Measurements from ENCODE around the gene CTBP2. TPM values are rescaled to one million over a fixed set of nuclear protein-coding genes. Genes with fewer than 3 reads are reported as not detected.
A peak's percentile ranks its signal among the peaks of the same experiment; 100 is the strongest.

The CTBP2 gene
- total and polyA plus RNA-seq, 8 donors = 21.4 to 60.8 (median 31.1) TPM

- H3K27ac ChIP-seq = no peak overlapping the region
Observed at GRCh38 chr10:125080296-125080695, 80.1 kb downstream of the CTBP2 start.

GRCh38 chr10:125079091-125079600, 81.2 kb downstream of the CTBP2 start:
- WGBS, 2 donors = 68 to 79% methylated on average over 14 of the region's 14 CpGs
- H3K36me3 ChIP-seq = peaks cover 0 to 6% (median 0%) of the 10 kb centered on the region in 3 donors
- peak in 2 of 6 donors; percentile 51 to 52 for DNase-seq
- intact Hi-C loops (cut with DNase I) = no loop called here
- H3K27me3 ChIP-seq = no peaks in the 10 kb centered on the region
- TF ChIP-seq, protein P1, sequence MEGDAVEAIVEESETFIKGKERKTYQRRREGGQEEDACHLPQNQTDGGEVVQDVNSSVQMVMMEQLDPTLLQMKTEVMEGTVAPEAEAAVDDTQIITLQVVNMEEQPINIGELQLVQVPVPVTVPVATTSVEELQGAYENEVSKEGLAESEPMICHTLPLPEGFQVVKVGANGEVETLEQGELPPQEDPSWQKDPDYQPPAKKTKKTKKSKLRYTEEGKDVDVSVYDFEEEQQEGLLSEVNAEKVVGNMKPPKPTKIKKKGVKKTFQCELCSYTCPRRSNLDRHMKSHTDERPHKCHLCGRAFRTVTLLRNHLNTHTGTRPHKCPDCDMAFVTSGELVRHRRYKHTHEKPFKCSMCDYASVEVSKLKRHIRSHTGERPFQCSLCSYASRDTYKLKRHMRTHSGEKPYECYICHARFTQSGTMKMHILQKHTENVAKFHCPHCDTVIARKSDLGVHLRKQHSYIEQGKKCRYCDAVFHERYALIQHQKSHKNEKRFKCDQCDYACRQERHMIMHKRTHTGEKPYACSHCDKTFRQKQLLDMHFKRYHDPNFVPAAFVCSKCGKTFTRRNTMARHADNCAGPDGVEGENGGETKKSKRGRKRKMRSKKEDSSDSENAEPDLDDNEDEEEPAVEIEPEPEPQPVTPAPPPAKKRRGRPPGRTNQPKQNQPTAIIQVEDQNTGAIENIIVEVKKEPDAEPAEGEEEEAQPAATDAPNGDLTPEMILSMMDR (IDR thresholded peaks at IDR 0.05) = no peak
- no peaks in the 10 kb centered on the region for H3K9me3 ChIP-seq
- H3K27ac ChIP-seq = no peak overlapping the region
- no peak for FAIRE-seq
- H3K4me1 ChIP-seq = peaks cover 12 to 25% (median 17%) of the 10 kb centered on the region in 3 donors
- no peak overlapping the region for H3K4me3 ChIP-seq
- peak in 1 of 4 donors; percentile 29 for ATAC-seq

More at GRCh38 chr10:125080296-125080695, 80.1 kb downstream of the CTBP2 start:
- no peak overlapping the region for H3K4me3 ChIP-seq
- TF ChIP-seq, protein P1 (IDR thresholded peaks at IDR 0.05) = no peak
- WGBS, 2 donors = 75 to 76% methylated on average over 7 of the region's 7 CpGs
- DNase-seq (peak in 1 of 6 donors; percentile 39), ATAC-seq (no peak), FAIRE-seq (no peak)
- intact Hi-C loops (cut with DNase I) = no loop called here
- no peaks in the 10 kb centered on the region for H3K27me3 ChIP-seq
- no peaks in the 10 kb centered on the region for H3K9me3 ChIP-seq
- peaks cover 20 to 28% (median 22%) of the 10 kb centered on the region in 3 donors for H3K4me1 ChIP-seq
- no peaks in the 10 kb centered on the region for H3K36me3 ChIP-seq

- Histone ChIP-seq H3K9me3 (no peaks in the 10 kb centered on the region), H3K4me1 (peaks cover 7 to 10% (median 8%) of the 10 kb centered on the region in 3 donors), H3K27ac (no peak overlapping the region), H3K27me3 (no peaks in the 10 kb centered on the region), H3K4me3 (no peak overlapping the region), H3K36me3 (peaks cover 0 to 10% (median 0%) of the 10 kb centered on the region in 3 donors)
- TF ChIP-seq, protein P1 (IDR thresholded peaks at IDR 0.05) = no peak
- intact Hi-C loops (cut with DNase I) = no loop called here
- DNase-seq (peak in 2 of 6 donors; percentile 9 to 22), FAIRE-seq (no peak), ATAC-seq (no peak)
- WGBS, 2 donors = 85% methylated on average over 14 of the region's 14 CpGs
Observed at GRCh38 chr10:125076891-125077541, 83.3 kb downstream of the CTBP2 start.

DNA sequence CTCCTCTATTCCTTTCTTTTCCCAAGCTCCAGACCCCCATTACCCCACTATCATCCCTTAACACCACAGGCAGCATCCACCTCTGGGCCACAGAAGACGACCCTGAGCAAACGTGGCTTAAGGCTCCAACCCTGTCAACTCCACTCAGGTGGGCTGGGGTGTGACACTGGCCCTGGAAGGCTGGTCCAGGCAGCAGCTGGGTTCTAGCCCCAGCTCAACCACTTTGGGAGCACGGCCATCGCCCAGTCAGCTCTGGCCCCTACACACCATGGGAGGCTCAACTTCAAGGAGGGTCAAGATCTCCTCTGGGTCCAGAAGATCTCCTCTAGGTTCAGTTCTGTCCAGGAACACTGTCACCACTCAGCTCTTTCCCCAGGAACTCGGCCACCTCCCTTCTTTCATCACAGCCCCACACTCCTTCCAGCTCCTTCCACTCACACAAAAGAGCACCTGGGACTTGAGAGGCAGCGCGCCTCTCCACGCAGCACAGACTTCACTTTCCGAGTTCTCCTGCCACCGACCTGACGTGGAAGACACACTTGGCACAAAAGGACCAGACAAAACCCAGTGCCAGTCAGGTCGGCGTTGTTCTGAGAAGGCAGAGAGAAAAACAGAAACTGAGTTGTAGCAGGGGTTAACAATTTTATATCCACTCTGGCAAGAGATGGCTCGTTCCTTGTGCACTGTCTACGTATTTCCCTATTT, 84.1 kb downstream of the CTBP2 start:
- peak in 2 of 6 donors; percentile 20 to 43 for DNase-seq
- WGBS, 2 donors = 85 to 87% methylated on average over 15 of the region's 15 CpGs
- no peak for FAIRE-seq
- Histone ChIP-seq H3K36me3 (peaks cover 0 to 10% (median 0%) of the 10 kb centered on the region in 3 donors), H3K9me3 (no peaks in the 10 kb centered on the region), H3K27me3 (no peaks in the 10 kb centered on the region), H3K4me1 (peaks cover 0 to 2% (median under 1%) of the 10 kb centered on the region in 3 donors), H3K4me3 (no peak overlapping the region), H3K27ac (no peak overlapping the region)
- TF ChIP-seq, protein P1 (IDR thresholded peaks at IDR 0.05) = no peak
- intact Hi-C loops (cut with DNase I) = no loop called here
- ATAC-seq = no peak
